CD4-positive, alpha-beta T cell treated with Interleukin-17A for 1 hour (primary cell): Measurements from ENCODE around the gene TOB1.

Experiments
- DNase-seq: peaks from one replicate; pipeline ENCODE4 v3.0.0-alpha.2; 2020

Gene TOB1

GRCh38 chr17:50830352-50830751 lies 35.8 kb downstream of the TOB1 start:
- DNase-seq = no peak

- DNase-seq = no peak
Observed at GRCh38 chr17:50829332-50829731, 36.8 kb downstream of the TOB1 start.

- DNase-seq = no peak
Observed at GRCh38 chr17:50828508-50829170, 37.5 kb downstream of the TOB1 start.

GRCh38 chr17:50825188-50825587 lies 41.0 kb downstream of the TOB1 start:
- no peak for DNase-seq

GRCh38 chr17:50824429-50824828 lies 41.7 kb downstream of the TOB1 start:
- DNase-seq = no peak

- DNase-seq = no peak
Observed at GRCh38 chr17:50822550-50822949, 43.6 kb downstream of the TOB1 start.

GRCh38 chr17:50820651-50821050 lies 45.5 kb downstream of the TOB1 start:
- DNase-seq = no peak

- no peak for DNase-seq
Observed at GRCh38 chr17:50818921-50819657, 47.1 kb downstream of the TOB1 start.

GRCh38 chr17:50818261-50818660 lies 47.9 kb downstream of the TOB1 start:
- DNase-seq = no peak

GRCh38 chr17:50817838-50818237 lies 48.3 kb downstream of the TOB1 start:
- DNase-seq = no peak

- peak; percentile 57 for DNase-seq
Observed at GRCh38 chr17:50816771-50817751, 49.1 kb downstream of the TOB1 start.

- no peak for DNase-seq
Observed at GRCh38 chr17:50816271-50816670, 49.9 kb downstream of the TOB1 start.

- DNase-seq = no peak
Observed at GRCh38 chr17:50815400-50815799, 50.8 kb downstream of the TOB1 start.

GRCh38 chr17:50813583-50813982 lies 52.6 kb downstream of the TOB1 start:
- no peak for DNase-seq
